IPS-15b (cell line): ENCODE measurements around the gene CDH18.

Experiments
- H3K27me3 ChIP-seq: one replicate; pipeline ENCODE4 v1.6.1; 2013; ENCODE audit warnings: low read length; ENCODE audit not compliant: control insufficient read depth, insufficient read depth
- H3K36me3 ChIP-seq: one replicate; pipeline ENCODE4 v1.6.1; 2013; ENCODE audit warnings: low read length; ENCODE audit not compliant: control insufficient read depth, insufficient read depth
- H3K4me1 ChIP-seq: one replicate; pipeline ENCODE4 v1.6.1; 2013; ENCODE audit warnings: mild to moderate bottlenecking, low read length; ENCODE audit not compliant: control insufficient read depth, insufficient read depth
- H3K4me3 ChIP-seq: one replicate; pipeline ENCODE4 v1.5.1; 2013; ENCODE audit warnings: low read depth, low read length
- H3K9ac ChIP-seq: one replicate; pipeline ENCODE4 v1.6.1; 2013; ENCODE audit warnings: low read depth, mild to moderate bottlenecking, low read length
- H3K9me3 ChIP-seq: one replicate; pipeline ENCODE4 v1.6.1; 2013; ENCODE audit warnings: mild to moderate bottlenecking, low read length; ENCODE audit not compliant: control insufficient read depth, insufficient read depth

The CDH18 gene

DNA sequence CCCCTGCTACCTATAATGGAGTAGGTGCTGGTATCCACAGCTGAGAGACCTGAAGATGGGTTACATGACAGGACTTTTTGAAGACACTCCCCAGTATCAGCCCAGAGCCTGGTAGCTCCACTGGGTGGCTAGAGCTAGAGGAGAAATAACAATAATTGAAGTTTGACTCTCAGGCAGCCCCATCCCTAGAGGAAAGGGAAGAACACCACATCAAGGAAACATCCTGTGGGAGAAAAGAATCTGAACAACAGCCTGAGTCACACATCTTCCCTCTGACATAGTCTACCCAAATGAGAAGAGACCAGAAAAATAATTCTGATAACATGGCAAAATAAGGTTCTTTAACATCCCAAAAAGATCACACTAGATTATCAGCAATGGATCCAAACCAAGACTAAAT, 432.1 kb downstream of the CDH18 start:
- H3K4me3 ChIP-seq = no peak overlapping the region
- no peak overlapping the region for H3K9ac ChIP-seq
- no peaks in the 10 kb centered on the region for H3K27me3 ChIP-seq
- H3K36me3 ChIP-seq = no peaks in the 10 kb centered on the region
- H3K9me3 ChIP-seq = no peaks in the 10 kb centered on the region
- H3K4me1 ChIP-seq = no peaks in the 10 kb centered on the region

DNA sequence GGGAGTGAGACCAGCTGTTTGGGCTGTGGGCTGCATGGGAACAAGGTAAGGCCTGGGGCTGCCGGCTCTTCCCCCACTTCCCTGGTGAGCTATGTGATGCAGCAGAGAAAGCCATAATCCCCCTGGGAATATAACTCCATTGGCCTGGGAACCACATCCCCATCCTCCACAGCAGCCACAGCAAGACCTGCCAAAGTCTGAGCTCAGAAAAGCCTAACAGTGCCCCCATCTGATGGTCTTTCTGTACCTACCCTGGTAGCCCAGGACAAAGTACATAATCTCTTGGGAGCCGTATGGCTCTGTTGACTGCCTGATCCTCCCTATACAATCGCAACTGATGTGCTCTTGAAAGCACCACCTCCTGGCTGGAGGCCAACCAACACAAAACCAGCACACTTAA, 432.6 kb downstream of the CDH18 start:
- Histone ChIP-seq H3K4me1 (no peaks in the 10 kb centered on the region), H3K4me3 (no peak overlapping the region), H3K9ac (no peak overlapping the region)

DNA sequence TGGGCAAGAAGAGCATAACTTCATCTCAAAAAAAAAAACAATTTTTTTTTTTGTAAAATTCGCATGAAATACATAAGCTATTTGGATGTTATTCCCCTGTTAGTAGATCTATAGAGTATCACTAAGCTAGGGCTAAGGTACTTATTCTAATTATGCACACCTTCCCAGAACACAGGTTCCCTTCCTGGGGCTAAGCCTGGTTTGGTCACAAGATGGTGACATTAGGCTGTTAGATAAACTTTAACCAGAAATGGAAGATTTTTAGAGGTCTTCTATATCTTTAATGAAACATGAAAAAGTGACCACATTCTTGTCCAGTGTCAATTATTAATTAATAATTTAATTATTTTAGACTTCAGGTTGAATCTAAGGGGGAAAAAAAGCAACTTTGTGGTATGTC, 433.5 kb downstream of the CDH18 start:
- Histone ChIP-seq H3K9me3 (no peaks in the 10 kb centered on the region), H3K36me3 (no peaks in the 10 kb centered on the region), H3K4me3 (no peak overlapping the region), H3K4me1 (no peaks in the 10 kb centered on the region), H3K9ac (no peak overlapping the region), H3K27me3 (no peaks in the 10 kb centered on the region)

More for the DNA sequence above, 432.6 kb downstream of the CDH18 start:
- Histone ChIP-seq H3K9me3 (no peaks in the 10 kb centered on the region), H3K36me3 (no peaks in the 10 kb centered on the region), H3K27me3 (no peaks in the 10 kb centered on the region)

DNA sequence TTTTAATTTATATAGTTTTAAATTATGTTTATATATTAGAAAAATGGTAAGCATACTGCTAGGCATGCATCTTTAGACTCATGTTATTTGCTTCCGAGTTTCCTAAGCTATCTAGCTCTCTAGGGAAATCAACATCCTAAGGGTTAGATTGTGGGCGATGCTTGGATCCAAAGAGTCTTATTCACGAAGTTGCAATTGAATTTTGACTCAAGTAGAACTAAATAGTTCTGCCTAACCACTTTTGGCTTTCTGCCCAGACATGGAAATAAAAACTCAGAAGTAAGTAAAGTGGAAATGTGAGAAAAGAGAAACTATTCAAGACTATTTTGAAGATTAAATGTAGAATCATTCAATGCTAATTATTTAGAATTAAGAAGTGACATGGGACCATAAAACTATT, 440.4 kb downstream of the CDH18 start:
- H3K36me3 ChIP-seq = no peaks in the 10 kb centered on the region
- H3K27me3 ChIP-seq = no peaks in the 10 kb centered on the region
- no peaks in the 10 kb centered on the region for H3K4me1 ChIP-seq
- H3K9me3 ChIP-seq = no peaks in the 10 kb centered on the region
- no peak overlapping the region for H3K9ac ChIP-seq
- no peak overlapping the region for H3K4me3 ChIP-seq

DNA sequence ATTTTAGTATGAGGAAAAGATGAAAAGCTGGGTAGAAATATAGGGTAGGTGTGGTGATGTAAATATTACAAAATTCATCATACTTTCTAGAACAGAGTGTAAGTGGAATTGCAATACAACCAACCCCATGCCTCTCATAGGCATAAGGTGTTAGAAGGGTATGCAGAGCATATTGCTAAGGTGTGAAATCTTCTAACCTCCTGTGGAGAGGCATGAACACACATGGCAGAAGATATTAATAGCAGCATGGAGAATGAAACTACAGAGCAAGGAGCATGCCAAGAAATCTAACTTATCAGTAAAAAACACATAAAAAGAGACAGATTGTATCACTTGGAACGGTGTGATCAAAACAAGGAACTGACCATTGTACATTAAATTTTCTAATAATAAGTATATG, 441.5 kb downstream of the CDH18 start:
- Histone ChIP-seq H3K9ac (no peak overlapping the region), H3K36me3 (no peaks in the 10 kb centered on the region), H3K9me3 (no peaks in the 10 kb centered on the region), H3K27me3 (no peaks in the 10 kb centered on the region), H3K4me3 (no peak overlapping the region), H3K4me1 (no peaks in the 10 kb centered on the region)

DNA sequence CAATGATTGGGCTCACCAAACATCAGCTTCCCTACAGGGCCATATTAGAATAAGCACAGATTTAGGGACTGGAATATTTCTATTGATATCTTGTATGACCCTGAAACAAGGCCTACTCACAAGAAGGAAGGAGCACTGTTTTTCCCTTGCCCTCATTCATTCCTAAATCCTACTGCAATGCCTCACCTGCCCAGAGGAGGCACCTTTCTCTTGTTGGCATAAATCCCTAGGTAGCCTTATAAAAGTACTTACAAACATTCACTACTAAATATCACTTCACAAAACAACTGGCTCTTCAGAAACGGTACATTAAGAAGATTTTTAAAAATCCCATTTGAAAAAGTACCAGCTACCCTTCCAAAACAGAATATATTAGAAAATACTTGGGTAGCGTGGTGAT, 449.4 kb downstream of the CDH18 start:
- no peak overlapping the region for H3K4me3 ChIP-seq
- H3K4me1 ChIP-seq = no peaks in the 10 kb centered on the region
- no peaks in the 10 kb centered on the region for H3K36me3 ChIP-seq
- no peak overlapping the region for H3K9ac ChIP-seq
- no peaks in the 10 kb centered on the region for H3K9me3 ChIP-seq
- no peaks in the 10 kb centered on the region for H3K27me3 ChIP-seq

DNA sequence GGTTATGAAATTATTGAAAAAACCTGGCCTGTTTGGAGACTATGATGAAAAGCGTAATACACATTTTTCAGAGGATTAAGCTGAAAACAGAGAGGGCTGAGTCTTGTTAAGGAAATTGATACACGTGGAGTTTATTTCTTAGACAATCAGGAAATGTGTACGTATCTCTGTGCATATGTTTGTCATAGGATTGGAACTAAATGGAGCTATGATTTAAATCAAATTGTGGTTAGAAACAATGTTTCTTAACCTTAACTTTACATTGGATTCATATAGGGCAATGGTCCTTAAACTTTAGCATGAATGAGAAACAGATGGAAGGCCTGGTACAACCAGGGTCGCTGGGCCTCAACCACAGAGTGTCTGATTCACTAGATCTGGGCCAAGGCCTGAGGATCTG, 451.6 kb downstream of the CDH18 start:
- Histone ChIP-seq H3K4me1 (no peaks in the 10 kb centered on the region), H3K9ac (no peak overlapping the region), H3K27me3 (no peaks in the 10 kb centered on the region), H3K9me3 (no peaks in the 10 kb centered on the region), H3K36me3 (no peaks in the 10 kb centered on the region), H3K4me3 (no peak overlapping the region)

DNA sequence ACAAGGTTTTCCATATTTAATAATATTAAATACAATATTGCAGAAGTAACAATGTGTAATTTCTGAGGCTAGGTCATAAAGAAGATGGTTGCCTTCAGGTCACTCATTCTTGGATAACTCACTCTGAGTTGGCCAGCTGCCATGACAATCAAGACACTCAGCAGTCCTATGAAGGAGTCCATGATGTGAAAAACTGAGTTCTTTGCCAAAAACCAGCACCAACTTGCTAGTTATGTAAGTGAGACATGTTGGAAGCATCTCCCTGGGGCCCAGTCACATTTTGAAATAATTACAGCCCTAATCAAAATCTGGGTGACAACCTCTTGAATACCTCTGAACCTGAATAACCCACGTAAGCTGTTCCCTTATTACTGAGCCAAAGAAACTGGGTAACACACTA, 453.2 kb downstream of the CDH18 start:
- H3K36me3 ChIP-seq = no peaks in the 10 kb centered on the region
- H3K27me3 ChIP-seq = no peaks in the 10 kb centered on the region
- no peak overlapping the region for H3K4me3 ChIP-seq
- H3K9me3 ChIP-seq = no peaks in the 10 kb centered on the region
- H3K9ac ChIP-seq = no peak overlapping the region
- H3K4me1 ChIP-seq = no peaks in the 10 kb centered on the region

DNA sequence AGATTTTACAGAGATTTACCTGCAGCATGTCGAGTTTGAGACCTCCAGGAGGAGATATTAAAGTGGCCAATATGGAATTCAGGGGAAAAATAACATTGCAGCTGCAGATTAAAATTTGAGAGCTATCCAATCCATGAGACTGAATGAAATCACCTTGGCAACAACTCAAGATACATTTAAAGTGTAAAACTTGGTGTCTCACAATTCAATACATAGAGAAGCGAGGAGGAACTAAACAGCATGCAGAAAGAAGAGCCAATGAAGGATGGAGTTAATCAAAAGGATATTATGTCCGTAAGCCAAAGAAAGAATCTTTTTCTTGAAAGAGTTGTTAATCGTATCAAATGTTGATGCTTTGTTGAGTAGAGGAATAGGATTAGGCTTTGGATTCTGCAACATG, 455.1 kb downstream of the CDH18 start:
- Histone ChIP-seq H3K9ac (no peak overlapping the region), H3K36me3 (no peaks in the 10 kb centered on the region), H3K9me3 (no peaks in the 10 kb centered on the region), H3K4me3 (no peak overlapping the region), H3K4me1 (no peaks in the 10 kb centered on the region), H3K27me3 (no peaks in the 10 kb centered on the region)

DNA sequence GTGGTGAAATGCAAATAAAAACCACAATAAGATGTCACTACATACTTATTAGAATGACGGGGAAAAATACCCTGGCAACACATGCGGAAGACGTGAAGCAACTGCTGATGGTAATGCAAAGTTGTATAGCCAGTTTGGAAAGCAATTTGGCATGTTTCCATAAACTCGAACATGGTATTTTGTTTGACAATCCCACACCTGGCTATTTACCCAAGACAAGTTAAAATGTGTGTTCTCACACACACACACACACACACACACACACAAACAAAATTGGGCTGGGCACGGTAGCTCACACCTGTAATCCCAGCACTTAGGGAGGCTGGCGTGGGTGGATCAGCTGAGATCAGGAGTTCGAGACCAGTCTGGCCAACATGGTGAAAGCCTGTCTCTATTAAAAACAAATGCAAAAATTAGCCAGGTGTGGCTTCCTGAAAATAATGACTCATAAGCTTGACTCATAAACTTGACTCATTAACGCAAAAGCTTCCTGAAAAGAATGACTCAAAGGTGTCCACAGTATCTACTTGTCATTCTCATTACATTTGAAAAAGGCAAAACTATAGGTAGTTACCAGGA, 456.5 kb downstream of the CDH18 start:
- Histone ChIP-seq H3K4me1 (no peaks in the 10 kb centered on the region), H3K9ac (no peak overlapping the region), H3K9me3 (no peaks in the 10 kb centered on the region), H3K4me3 (no peak overlapping the region), H3K36me3 (no peaks in the 10 kb centered on the region), H3K27me3 (no peaks in the 10 kb centered on the region)

DNA sequence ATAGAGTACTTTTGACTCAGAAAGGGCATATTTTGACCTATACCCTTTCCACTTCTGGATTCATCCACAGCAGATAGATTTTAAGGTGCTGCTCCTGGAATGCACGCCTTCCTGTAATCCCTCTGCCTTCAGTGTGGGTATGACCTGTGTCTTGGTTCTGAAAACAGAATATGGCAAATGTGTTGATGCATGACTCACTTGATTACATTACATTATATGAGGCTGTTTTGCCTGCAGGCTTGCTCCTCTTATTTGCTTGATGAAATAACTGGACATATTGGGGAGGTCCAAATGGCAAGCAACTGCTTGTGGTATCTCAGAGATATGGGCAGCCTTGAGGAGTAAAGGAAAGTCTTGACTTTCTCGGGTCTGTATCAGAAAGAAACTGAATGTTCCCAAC, 468.6 kb downstream of the CDH18 start:
- no peaks in the 10 kb centered on the region for H3K9me3 ChIP-seq
- H3K4me3 ChIP-seq = no peak overlapping the region
- no peak overlapping the region for H3K9ac ChIP-seq
- no peaks in the 10 kb centered on the region for H3K27me3 ChIP-seq
- H3K4me1 ChIP-seq = no peaks in the 10 kb centered on the region
- H3K36me3 ChIP-seq = no peaks in the 10 kb centered on the region

DNA sequence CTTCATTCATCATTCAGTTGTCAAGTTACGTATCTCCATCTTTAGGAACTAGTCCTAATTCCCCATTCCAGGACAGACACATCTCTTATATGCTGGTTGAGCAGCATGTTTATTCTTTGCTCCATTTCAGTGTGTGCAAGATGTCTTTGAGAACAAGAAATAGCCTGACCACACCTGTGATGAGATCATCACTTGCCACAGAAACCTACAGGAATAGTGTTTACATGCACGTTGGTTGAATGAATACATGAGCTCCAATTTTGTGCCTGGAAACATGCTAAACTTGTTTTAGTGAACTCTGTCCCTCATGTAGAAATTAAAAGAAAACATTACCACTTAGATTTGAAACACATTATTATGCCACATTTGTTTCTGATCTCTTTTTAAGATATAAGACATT, 489.1 kb downstream of the CDH18 start:
- Histone ChIP-seq H3K36me3 (no peaks in the 10 kb centered on the region), H3K4me3 (no peak overlapping the region), H3K9me3 (no peaks in the 10 kb centered on the region), H3K9ac (no peak overlapping the region), H3K27me3 (no peaks in the 10 kb centered on the region), H3K4me1 (no peaks in the 10 kb centered on the region)
